WI38 (cell line): ENCODE results near the gene USP49.
"Not testable (repeated sequence)": the region's sequence is repeated elsewhere in the genome, so short reads cannot be mapped to it uniquely, and the experiment has no call there.

Experiments used
- H3K4me3 ChIP-seq: 2 replicates; pipeline ENCODE4 v1.5.1; 2011; ENCODE audit warnings: low read depth, mild to moderate bottlenecking, control low read depth, low read length
- CTCF ChIP-seq: IDR thresholded peaks from 2 replicates; pipeline ENCODE4 v1.5.1; 2012; ENCODE audit warnings: low read depth, mild to moderate bottlenecking, control low read depth, low read length

Gene USP49

GRCh38 chr6:41771058-41771983 lies 123.9 kb downstream of the USP49 start:
- no peak for TF ChIP-seq CTCF
- no peak overlapping the region for H3K4me3 ChIP-seq

- TF ChIP-seq CTCF, result no peak
- H3K4me3 ChIP-seq, result no peak overlapping the region
Measured at GRCh38 chr6:41770381-41771057, 124.7 kb downstream of the USP49 start.

- no peak overlapping the region for H3K4me3 ChIP-seq
- no peak for TF ChIP-seq CTCF
Measured at GRCh38 chr6:41769376-41769775, 125.8 kb downstream of the USP49 start.

- H3K4me3 ChIP-seq, result no peak overlapping the region
- no peak for TF ChIP-seq CTCF
Measured at GRCh38 chr6:41768545-41769308, 126.4 kb downstream of the USP49 start.

GRCh38 chr6:41767112-41767833 lies 127.9 kb downstream of the USP49 start:
- no peak overlapping the region for H3K4me3 ChIP-seq
- no peak for TF ChIP-seq CTCF

GRCh38 chr6:41766043-41766664 lies 129.0 kb downstream of the USP49 start:
- H3K4me3 ChIP-seq, result not testable (repeated sequence)

GRCh38 chr6:41763470-41763869 lies 131.7 kb downstream of the USP49 start:
- TF ChIP-seq CTCF, result no peak
- H3K4me3 ChIP-seq, result no peak overlapping the region
